Superior temporal gyrus (tissue), 1 donor: ENCODE data around the gene GATD1.

Experiments used
- DNase-seq: peaks from one replicate; pipeline ENCODE4 v3.0.0-alpha.2; 2016; ENCODE audit errors: extremely low spot score

The GATD1 gene

DNA sequence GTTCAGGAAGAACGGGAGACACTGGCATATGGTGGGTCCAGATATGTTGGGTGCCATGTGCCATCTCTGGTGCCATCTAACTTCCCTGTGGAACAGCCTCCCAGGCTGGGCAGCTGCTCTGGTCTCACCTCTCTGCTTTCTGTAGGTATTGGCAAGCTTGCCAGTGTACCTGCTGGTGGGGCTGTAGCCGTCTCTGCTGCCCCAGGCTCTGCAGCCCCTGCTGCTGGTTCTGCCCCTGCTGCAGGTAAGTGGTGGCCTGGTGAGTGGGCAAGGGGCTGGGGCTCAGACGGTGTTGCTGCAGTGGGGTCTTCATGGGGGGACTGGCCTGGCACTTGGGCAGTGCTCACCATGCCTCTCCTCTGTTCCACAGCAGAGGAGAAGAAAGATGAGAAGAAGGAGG lies 35.1 kb upstream of the GATD1 start:
- DNase-seq: no peak

DNA sequence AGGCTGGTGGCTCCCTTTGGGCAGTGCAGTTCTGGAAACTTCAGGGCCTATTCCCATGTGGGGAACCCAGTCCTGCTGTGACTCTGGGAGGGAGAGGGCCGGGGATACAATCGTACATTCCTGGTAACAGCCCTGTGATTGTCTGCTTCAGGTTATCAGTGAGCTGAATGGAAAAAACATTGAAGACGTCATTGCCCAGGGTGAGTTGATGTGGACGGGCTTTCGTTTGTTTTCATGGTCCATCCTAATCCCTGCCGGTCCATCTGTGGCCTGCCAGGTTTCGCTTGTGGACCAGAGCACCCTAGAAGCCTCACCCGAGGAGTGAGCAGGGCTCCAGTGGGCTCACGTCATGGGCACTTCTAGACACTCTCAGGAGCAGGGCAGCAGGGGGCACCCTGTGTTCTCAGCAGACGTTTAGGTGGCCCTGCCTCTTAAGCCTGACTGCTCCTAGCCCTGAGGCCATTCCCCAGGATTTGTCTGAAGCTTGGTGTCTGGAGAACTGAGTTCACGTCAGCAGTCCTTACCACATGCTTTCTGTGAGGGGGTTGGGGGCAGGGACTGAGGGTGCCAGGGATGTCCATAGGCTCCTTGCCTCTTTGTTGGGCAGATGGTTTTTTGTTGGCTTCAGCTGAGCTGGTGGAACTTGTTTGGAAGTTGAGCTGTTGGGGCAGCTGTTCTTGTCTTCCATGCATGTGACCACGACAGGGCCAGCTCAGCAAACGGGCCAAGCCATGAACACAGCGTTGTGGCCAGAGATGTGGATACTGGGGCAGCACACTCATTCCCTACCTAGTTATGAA lies 34.4 kb upstream of the GATD1 start:
- DNase-seq: no peak

DNA sequence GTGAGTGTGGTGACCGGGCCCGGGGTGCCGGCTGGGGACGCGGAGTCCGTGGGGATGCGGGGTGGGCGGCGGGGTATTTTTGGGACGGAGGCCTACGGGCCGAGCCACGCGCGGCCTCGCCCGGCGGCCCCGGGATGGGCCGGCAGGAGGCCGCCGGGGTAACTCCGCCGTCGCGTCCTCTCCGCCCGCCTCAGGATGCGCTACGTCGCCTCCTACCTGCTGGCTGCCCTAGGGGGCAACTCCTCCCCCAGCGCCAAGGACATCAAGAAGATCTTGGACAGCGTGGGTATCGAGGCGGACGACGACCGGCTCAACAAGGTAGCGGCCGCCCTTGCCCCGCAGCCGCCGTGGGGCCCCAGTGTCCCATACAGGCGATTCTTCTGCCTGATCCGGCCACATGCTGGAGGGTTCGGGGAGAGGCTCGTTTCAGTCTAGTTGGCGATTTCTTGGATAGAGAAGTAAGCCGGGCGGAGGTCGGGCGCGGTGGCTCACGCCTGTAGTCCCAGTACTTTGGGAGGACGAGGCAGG lies 32.8 kb upstream of the GATD1 start:
- no peak for DNase-seq

DNA sequence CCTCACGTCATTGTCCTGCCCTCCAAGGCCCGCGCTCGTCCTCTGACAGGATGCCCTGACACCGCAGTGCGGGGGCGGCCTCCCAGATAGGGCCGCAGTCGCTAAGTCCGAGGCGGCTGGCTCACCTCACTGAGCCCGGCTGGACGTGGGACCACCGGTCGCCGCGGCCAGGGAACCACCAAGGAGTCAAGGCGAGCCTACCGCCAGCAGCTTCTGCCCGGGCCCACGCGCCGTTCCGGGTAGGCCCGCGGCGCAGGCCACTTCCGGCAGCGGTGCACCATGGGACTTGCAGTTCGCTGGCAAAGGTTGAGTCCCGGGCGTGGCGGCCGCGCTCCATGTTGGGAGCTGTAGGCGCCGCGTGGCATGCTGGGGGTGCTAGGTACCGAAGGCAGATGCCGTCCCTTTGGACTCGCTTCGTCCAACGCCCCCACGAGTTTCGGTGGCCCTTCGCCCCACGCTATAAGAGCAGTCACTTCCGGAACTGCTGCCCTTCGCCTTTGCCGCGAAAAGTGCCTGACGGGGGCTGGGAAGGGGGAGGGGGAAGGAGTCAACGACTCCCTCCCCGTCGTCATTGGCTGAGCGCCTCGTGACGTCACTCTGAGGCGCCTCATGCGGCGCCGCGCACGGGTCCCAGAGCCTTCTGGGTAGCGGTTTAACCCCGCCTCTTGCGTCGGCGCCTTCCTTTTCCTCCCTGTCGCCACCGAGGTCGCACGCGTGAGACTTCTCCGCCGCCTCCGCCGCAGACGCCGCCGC lies 32.2 kb upstream of the GATD1 start, which contains the start of gene RPLP2:
Gene RPLP2 (plus strand): TSS at position 681 of the 753 bp plus-strand sequence. CDS start 268 bp downstream, outside the sequence.
- DNase-seq: peak; percentile 98

DNA sequence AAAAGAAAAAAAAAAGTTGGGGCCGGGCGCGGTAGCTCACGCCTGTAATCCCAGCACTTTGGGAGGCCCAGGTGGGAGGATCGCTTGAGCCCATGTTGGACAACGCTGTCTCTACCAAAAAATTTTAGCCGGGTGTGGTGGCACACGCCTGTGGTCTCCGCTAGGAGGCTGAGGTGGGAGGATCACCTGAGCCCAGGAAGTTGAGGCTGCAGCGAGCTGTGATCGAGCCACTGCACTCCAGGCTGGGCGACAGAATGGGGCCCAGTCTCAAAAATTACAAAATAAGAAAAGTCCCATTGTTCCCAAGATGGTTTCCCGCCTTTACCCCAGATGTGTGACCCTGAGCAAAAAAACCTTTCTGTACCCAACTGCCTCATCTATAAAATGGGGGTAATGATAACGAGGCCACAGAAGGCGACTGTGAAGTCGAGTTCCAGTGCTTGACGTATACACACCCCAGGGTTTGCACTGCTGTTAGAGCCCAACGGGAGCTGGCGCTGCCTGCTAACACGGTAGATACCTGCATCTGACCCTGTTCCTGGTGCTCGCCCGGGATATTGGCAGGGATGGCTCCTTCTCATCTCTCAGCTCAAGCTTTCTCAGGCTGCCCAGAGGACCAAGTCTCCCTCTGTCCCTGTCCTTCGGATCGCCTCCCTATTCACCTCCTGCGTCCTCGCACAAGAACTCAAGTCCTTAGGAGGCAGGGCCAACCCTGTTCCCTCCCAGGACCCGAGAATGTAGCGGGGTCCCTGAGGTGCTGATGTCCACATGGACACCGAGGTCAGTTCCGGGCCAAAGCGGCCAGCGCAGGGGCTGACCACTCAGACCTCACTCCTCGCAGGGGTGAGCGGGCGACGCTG lies 31.4 kb upstream of the GATD1 start:
- DNase-seq: no peak

DNA sequence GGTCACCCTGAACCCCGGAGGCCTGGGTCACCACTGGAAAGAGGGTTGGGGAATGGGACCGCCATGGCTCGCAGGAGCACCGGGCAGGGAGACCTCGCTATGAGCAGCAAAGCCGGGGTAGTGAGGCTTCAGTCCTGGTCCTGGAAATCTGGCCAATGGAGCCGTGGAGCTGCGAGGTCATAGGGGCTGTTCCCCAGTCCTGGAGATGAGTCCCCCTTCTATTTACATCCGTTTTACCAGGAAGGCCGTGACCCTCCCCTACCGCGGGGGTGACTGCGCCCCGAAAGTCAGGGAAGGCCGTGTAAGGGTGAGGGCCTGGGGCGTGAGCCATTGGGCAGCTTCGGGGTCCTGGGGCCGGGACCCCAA lies 27.3 kb upstream of the GATD1 start:
- no peak for DNase-seq

DNA sequence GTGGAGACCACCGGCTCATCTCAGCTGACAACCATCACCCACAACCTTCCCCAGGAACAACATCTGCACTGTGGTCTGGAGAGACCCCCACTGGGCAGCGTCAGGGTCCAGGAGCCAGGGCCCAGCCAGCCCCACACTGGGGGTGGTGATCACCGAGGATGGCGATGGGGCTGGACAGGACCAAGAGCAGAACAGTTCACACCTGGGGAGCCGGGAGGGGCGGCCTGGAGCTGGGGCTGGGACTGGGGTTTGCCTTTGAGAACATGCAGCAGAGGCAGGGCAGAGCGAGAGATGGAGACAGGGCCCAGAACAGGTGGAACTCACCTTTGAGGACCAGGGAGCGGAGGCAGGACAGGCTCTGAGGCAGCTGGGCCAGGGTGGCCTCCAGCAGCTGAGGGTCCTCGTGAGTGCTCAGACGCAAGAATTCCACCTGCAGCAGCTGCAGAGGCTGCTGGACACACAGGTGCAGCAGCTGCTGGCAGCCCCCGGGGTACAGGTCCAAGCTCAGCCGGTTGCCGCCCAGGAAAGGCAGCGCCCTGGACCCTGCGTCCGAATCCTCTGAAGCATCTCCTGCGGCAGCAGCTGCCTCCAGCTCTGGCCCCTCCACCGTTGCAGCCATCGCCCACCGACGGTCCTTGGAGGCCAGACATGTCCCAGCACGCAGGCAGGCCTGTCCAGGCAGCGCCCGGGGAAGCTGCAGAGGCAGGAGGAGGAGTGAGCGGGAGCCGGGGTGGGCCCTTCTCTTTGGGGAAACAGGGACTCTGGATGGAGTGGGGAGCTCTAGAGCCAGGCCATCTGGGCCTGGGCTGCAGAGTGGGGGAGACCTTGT lies 26.7 kb upstream of the GATD1 start:
- no peak for DNase-seq

DNA sequence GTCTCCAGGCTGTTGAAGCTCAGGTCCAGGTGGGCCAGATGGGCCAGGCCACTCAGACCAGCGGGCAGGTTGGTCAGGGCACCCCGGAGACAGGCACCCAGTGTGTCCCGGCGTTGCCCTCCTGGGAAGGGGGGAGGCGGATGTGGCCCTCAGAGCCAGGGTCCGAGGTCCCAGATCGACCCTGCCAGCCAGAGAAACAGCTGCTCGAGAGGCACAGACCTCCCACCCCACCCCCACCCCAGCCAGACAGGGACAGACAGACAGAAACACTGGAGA lies 26.1 kb upstream of the GATD1 start:
- DNase-seq: no peak

DNA sequence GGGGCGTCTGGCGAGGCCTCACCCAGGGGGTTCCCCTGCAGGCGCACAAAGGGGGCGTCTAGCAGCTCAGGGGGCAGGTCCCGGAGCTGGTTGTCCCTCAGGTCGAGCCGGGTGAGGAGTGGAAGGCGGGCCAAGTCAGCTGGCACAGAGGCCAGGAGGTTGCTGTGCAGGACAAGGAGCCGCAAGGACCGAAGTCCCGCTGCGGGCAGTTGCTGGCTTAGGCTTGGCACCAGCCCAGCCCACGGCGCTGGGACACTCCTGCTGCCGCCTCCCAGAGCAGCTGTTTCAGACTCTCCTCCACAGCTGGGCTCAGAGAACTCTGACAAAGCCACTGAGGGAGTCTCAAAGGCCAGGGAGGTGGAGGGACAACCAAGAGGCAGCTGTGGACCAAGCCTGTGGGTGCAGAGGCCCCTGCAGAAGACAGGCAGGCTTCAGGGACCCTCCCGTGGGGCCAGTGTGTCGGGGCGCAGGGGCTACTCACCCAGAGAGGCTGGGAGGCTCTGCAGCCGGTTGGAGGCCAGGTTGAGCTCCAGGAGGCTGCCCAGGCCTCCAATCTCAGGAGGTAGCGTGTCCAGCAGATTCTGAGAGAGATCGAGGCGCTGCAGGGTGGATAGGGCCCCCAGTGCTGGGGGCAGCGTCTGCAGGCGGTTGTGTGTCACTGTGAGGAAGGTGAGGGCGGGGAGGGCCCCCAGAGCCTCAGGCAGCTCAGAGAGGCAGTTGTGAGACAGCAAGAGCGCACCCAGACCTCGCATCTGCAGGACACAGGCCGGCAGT lies 25.6 kb upstream of the GATD1 start:
- no peak for DNase-seq

DNA sequence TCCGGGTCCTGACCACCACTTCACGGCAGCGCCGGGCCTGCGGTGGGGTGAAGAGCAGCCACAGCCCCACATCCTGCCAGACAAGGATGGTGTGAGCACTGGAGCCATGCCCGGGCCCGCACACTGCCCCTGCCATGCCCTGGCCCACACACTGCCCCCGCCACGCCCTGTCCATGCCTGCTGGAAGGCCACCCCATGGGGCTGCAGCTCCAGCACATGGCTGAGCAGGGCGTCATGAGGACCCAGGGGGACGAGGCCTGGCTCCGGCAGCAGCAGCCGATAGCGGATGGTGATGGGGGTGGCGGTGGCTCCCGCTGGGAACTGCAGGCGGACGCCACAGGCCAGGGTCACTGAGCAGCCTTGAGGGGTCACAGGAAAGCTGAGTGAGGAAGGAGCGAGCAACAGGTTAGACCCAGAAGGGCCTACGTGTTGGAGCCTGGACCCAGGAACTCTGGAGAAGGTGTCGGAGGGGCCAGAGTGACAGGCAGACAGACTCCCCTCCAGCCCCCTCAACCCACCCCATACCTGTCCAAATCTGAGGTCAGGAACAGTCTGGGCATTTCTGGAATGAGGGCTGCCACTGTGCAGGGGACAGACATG lies 24.8 kb upstream of the GATD1 start:
- no peak for DNase-seq

DNA sequence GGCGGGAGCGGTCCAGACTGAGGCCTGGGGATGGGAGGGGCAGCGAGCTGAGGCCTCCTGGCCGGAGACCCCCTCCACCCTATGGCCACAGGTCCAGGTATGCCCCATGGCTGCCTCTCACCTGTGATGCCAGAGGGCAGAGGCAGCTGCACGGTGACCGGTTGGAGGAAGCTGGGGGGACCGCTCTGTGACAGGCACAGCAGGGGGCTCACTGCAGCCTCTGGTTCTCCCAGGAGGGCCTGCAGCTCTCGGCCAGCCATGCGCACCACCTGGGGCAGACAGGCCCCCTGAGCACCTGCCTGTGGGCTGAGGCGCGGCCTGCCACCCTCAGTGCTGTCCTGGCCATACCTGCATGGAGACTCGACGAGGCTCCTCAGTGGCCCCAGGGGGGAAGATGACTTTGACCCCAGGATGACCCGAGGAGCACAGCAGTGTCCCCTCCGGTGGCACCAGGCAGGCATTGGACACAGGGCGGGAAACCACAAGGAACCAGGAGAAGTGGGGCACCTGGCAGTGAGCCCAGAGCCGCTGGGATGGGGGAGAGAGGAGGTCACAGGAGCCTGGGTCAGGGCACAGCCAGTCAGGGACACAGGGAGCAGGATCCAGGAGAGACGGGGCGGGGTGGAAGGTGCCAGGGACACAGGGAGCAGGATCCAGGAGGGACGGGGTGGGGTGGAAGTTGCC lies 24.0 kb upstream of the GATD1 start:
- no peak for DNase-seq

DNA sequence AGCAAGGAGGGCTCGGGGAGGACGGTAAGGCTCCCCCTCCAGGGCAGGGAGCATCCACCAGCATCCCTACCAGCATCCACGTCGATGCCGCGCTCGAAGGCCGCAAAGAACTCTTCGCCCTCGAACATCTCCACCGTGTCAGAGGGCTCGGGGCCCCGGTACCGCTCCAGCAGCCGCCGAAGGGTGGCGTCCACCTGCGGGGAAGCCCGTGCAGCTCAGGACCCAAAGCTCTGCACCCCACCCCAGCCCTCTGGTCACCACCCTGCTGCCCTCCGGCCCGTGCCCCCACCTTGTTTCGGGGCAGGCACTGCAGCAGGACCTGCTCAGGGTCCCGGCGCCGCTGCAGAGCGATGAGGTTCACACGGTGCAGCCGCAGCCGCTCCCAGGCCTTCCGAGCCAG lies 23.2 kb upstream of the GATD1 start:
- no peak for DNase-seq

DNA sequence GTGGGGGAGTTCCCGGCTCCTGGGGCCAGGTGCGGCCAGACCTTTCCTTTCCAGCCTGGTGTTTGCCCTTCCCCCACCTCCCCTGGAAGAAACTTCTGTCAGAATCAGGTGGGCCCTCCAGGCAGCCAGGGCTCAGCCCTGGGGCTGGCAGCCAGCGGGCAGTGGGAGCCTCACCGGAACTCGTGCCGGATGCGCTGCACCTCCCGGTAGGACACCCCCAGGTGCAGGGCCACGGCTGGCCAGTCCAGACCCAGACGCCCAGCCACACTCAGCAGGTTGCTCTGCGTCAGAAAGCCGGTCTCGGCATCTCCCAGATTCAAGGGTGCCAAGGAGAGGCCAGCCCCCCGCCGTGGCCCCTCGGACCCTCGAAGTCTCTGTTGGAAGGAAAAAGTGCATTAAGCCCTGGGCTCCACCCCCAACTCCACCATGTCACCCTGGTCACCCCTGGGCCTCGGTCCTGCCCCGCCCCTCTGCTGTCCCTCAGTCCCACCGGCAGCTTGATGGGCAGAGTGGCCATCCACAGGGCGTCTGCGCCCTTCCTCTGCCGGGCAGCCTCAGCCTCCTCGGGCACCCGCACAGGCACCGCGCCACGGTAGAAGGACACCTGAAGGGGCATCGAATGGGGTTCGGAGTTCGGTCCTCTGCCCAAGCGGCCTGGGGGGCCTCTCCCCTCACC lies 22.5 kb upstream of the GATD1 start:
- no peak for DNase-seq

DNA sequence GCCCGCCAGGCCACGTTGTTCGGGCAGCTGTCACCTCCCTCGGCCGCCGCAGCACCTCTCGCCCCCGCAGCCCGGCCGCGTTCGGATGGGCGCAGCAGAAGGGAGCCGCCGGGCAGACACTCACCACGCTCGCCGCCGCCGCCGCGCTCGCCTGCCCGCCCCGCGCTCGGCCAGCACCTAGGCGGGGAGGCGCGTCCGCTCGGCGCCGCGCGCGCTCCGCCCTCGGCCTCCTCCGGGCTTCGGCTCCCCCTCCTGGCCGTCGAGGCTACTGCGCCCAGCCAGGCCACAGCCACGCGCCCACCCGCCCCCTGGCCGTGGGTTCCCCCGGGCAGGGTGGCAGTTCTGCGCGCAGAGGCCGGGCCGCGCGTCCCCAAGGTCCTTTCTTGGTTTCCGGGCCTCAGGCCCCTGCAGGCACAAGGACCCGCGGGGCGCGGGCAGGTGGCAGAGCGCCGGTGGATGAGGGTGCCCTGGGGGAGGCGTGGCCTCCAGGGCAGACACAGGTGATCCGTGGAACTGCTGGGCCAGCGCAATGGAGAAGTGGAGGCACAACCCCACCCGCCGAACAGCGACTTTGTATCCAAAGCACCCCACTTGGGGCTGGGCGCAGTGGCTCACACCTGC lies 20.9 kb upstream of the GATD1 start, which contains the start of gene SLC25A22:
Gene SLC25A22 (minus strand): TSS at position 189 of the 621 bp plus-strand sequence. CDS start 3,275 bp downstream, outside the sequence.
- DNase-seq: peak; percentile 75

DNA sequence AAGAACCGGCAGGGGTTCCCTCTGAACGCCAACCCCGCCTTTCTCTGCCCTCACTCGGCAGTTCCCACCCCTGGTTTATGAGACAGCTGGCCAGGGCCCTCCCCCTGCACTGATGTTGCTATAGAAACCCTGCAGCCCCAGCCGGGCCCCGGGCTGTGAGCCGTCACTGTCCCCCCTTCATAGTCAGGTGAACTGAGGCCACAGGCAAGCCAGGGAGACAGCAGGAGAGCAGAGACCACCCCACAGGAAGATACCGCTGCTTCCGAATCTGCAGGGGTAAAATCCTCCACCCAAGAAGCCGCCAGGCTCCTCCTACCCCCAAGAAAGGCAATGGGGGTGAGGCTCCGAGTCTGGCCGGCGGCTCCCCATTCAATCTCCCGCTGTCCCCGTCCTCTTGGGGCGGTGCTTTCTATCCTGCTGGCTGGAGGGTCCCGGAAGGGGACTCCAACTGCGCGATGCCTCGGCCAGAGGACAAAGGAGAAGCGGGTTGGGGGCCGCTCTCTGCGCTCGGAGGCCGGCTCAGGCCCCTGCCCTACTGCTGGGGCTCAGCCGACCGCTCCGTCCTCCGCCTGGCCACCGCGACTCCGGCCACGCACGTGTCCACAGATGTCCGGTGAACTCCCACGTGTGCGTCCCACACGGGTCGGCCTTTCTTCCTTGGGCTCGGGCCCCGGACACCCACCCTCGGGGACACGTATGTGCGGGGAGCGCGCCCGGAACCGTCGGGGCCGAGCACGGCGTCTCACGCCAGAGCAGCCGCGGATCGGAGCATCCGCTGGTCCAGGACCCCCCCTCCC lies 20.2 kb upstream of the GATD1 start:
- DNase-seq: peak; percentile 74

DNA sequence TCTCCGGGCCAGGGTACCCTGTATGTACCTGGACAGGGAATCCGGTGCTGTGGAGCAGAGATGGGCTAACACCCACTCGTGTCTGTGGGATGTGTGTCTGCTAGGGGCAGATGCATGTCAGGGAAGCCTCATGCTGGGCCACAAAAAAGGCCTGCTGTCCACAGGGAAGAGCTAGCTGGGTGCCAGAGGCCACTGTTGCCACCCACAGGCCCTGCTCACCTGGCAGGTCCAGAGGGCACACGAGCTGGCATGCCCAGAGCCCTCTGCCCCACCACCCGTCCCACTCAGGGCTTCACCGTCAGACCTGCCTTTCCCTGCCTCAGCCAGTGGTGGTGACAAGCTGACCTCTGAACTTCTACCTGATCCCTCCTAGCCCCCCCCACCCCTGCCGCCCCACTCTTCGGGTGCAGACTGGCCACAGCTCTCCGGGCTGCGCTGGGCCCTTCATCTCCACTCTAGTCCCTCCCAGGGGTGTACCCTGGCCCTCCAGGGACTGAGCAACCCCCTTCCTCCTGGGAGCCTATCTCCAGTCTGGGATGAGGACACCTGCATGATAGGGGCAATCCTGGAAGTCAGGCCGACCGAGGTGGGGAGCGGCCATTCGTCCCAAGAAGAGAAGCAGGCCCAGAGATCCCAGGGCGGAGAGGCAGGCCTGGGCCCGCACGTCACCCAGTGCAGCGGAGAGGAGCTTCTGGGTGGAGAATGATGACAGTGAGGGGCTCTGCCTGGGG lies 19.4 kb upstream of the GATD1 start:
- no peak for DNase-seq
